HCT116 (cell line): ENCODE measurements around the gene PDCD5. TPM values are rescaled to one million over a fixed set of nuclear protein-coding genes. Genes with fewer than 3 reads are reported as not detected.

ENCODE experiments used
- ATAC-seq: fragments of 200-7000 bp; cut with Tn5 transposase; 2 replicates; pipeline ENCODE4 v1.9.1; 2020; ENCODE audit warnings: mild to moderate bottlenecking, moderate library complexity
- BruUV-seq: library from RNA; stranded (reverse); fragments of 400-500 nt; replicated peaks from 2 replicates; lab custom pipeline; 2021; lab: Mats Ljungman, UMichigan
- CTCF ChIA-PET: fragments of 300-600 bp; sonication (Branson Sonifier 250); formaldehyde crosslinking; loops from one replicate; lab custom pipeline; 2021; ENCODE audit warnings: antibody characterized with exemption; lab: Charles Lee
- POLR2A ChIA-PET: fragments of 300-600, 350-600 bp; sonication (Branson Sonifier 250); formaldehyde crosslinking; loops from one replicate; lab custom pipeline; 2021; ENCODE audit warnings: antibody characterized with exemption; lab: Charles Lee
- RAD21 ChIA-PET, 2 experiments: fragments of 300-600 bp; sonication (Branson Sonifier 250); formaldehyde crosslinking; loops; one replicate each; lab custom pipeline; 2023; ENCODE audit warnings: low total read pairs in 2 of 2; ENCODE audit not compliant: uncharacterized antibody in 2 of 2, unreplicated experiment in 2 of 2, low non-redundant PET in 1 of 2; lab: Charles Lee
- DNase-seq: peaks from one replicate; pipeline ENCODE4 v3.0.0-alpha.2; 2010; ENCODE audit warnings: low read depth, low spot score
- H2AFZ ChIP-seq: fragments of 200-600 bp; shearing (Covaris generic), sonication (generic); 2 replicates; pipeline ENCODE4 v1.6.1; 2017; ENCODE audit warnings: low read depth, mixed run types, mixed read lengths, antibody characterized with exemption, low read length; ENCODE audit not compliant: poor library complexity, severe bottlenecking
- H3K27ac ChIP-seq: 2 replicates; pipeline ENCODE4 v1.5.1; 2012; ENCODE audit warnings: low read depth, low read length
- H3K27me3 ChIP-seq: fragments of 200-600 bp; sonication (generic); 2 replicates; pipeline ENCODE4 v1.6.1; 2016; ENCODE audit warnings: mixed run types, low read length, mixed read lengths; ENCODE audit not compliant: insufficient read depth
- H3K36me3 ChIP-seq, 2 experiments: fragments of 200-500 bp in 1 of 2; fragments of 200-600 bp in 1 of 2; sonication (Bioruptor generic) in 1 of 2; sonication (generic) in 1 of 2; 2 replicates each; pipeline versions ENCODE4 v1.5.1 to v1.6.1; 2014 to 2016; ENCODE audit warnings: low read length in 2 of 2, inconsistent platforms in 1 of 2, mixed read lengths in 1 of 2, mixed run types in 1 of 2; ENCODE audit not compliant: insufficient read depth in 2 of 2, control insufficient read depth in 1 of 2
- H3K4me1 ChIP-seq, 2 experiments: fragments of 200-600 bp in 1 of 2; sonication (generic) in 1 of 2; 2 replicates each; pipeline versions ENCODE4 v1.5.1 to v1.6.1; 2012 to 2017; ENCODE audit warnings: low read length in 2 of 2, inconsistent platforms in 1 of 2, mild to moderate bottlenecking in 1 of 2, mixed read lengths in 1 of 2, mixed run types in 1 of 2, moderate library complexity in 1 of 2; ENCODE audit not compliant: insufficient read depth in 2 of 2, control insufficient read depth in 1 of 2
- H3K4me2 ChIP-seq: fragments of 200-600 bp; sonication (generic); 2 replicates; pipeline ENCODE4 v1.6.1; 2017; ENCODE audit warnings: mixed run types, low read length, mixed read lengths
- H3K4me3 ChIP-seq, 2 experiments: fragments of 200-600 bp in 1 of 2; sonication (generic) in 1 of 2; replicated peaks in 1 of 2; 2 replicates each; pipeline ENCODE4 v1.5.1; 2011 to 2016; ENCODE audit warnings: low read length in 2 of 2, control low read depth in 1 of 2, low read depth in 1 of 2, mild to moderate bottlenecking in 1 of 2, mixed read lengths in 1 of 2, mixed run types in 1 of 2
- H3K79me2 ChIP-seq: fragments of 200-600 bp; sonication (generic); 2 replicates; pipeline ENCODE4 v1.6.1; 2017; ENCODE audit warnings: mild to moderate bottlenecking, mixed run types, low read length, moderate library complexity, mixed read lengths; ENCODE audit not compliant: insufficient read depth
- H3K9ac ChIP-seq: fragments of 200-600 bp; sonication (generic); 2 replicates; pipeline ENCODE4 v1.6.1; 2016; ENCODE audit warnings: low read length, mixed read lengths
- H3K9me2 ChIP-seq: fragments of 200-600 bp; sonication (generic), shearing (Covaris generic); 2 replicates; pipeline ENCODE4 v1.6.1; 2017; ENCODE audit warnings: mixed run types, mild to moderate bottlenecking, moderate library complexity; ENCODE audit not compliant: insufficient read depth
- H3K9me3 ChIP-seq, 2 experiments: fragments of 200-500 bp in 1 of 2; fragments of 200-600 bp in 1 of 2; sonication (Bioruptor generic) in 1 of 2; sonication (generic) in 1 of 2; 2 replicates each; pipeline ENCODE4 v1.6.1; 2014 to 2017; ENCODE audit warnings: low read length in 2 of 2, mixed read lengths in 2 of 2, inconsistent platforms in 1 of 2, low read depth in 1 of 2, mild to moderate bottlenecking in 1 of 2, mixed run types in 1 of 2, moderate library complexity in 1 of 2; ENCODE audit not compliant: control insufficient read depth in 1 of 2, insufficient read depth in 1 of 2
- H4K20me1 ChIP-seq: fragments of 200-600 bp; sonication (generic), shearing (Covaris generic); 2 replicates; pipeline ENCODE4 v1.6.1; 2017; ENCODE audit warnings: mixed run types, mild to moderate bottlenecking, moderate library complexity; ENCODE audit not compliant: insufficient read depth
- CBX3 ChIP-seq: IDR thresholded peaks from 2 replicates; pipeline ENCODE4 v1.6.1; 2012; ENCODE audit warnings: low read depth
- CTCF ChIP-seq, 3 experiments: fragments of 200-600 bp in 1 of 3; sonication (generic) in 1 of 3; IDR thresholded peaks in 2 of 3; conservative IDR thresholded peaks in 1 of 3; 2 replicates each; pipeline ENCODE4 v1.5.1; 2012 to 2017; ENCODE audit warnings: low read depth in 2 of 3, low read length in 2 of 3, antibody characterized with exemption in 1 of 3, borderline replicate concordance in 1 of 3, control low read depth in 1 of 3, mild to moderate bottlenecking in 1 of 3, mixed read lengths in 1 of 3, mixed run types in 1 of 3, moderate library complexity in 1 of 3; ENCODE audit not compliant: insufficient read depth in 1 of 3
- ELF1 ChIP-seq: IDR thresholded peaks from 2 replicates; pipeline ENCODE4 v1.6.1; 2012; ENCODE audit warnings: low read depth, borderline replicate concordance
- EZH2 ChIP-seq: fragments of 200-600 bp; sonication (generic); IDR thresholded peaks from 2 replicates; pipeline ENCODE4 v1.6.1; 2017; ENCODE audit warnings: antibody characterized with exemption, mixed run types
- JUND ChIP-seq: IDR thresholded peaks from 2 replicates; pipeline ENCODE4 v1.6.1; 2012
- POLR2A ChIP-seq: IDR thresholded peaks from 2 replicates; pipeline ENCODE4 v1.7.0; 2011; ENCODE audit warnings: borderline replicate concordance; ENCODE audit not compliant: insufficient read depth, insufficient read length; ENCODE audit errors: extremely low read depth
- POLR2AphosphoS5 ChIP-seq: IDR thresholded peaks from 2 replicates; pipeline ENCODE4 v1.6.1; 2011; ENCODE audit warnings: mild to moderate bottlenecking, low read depth, low read length, moderate library complexity
- SIN3A ChIP-seq: IDR thresholded peaks from 2 replicates; pipeline ENCODE4 v1.6.1; 2012; ENCODE audit warnings: low read depth
- ZBTB33 ChIP-seq: IDR thresholded peaks from 2 replicates; pipeline ENCODE4 v1.6.1; 2011; ENCODE audit warnings: mild to moderate bottlenecking, low read length, moderate library complexity; ENCODE audit not compliant: insufficient replicate concordance; ENCODE audit errors: extremely low read depth
- ZFX ChIP-seq: fragments of 450-650 bp; IDR thresholded peaks from 2 replicates; pipeline ENCODE4 v1.6.1; 2017
- intact Hi-C: fragments of 100-400 bp; cut with micrococcal nuclease; formaldehyde crosslinking; loops from 2 replicates; pipeline ENCODE4 v1.10.0; 2022
- total RNA-seq: library from RNA; stranded (reverse); gene quantifications from one replicate; pipeline ENCODE4 v1.2.1, GENCODE V29; 2021; ENCODE audit not compliant: unreplicated experiment
- TF ChIP-seq, protein P1 (sequence below): IDR thresholded peaks from 2 replicates; pipeline ENCODE4 v1.6.1; 2012; ENCODE audit warnings: low read depth
- TF ChIP-seq, protein P2 (sequence below): IDR thresholded peaks from 2 replicates; pipeline ENCODE4 v1.6.1; 2012

Gene PDCD5
- total RNA-seq, 1 experiment from 2014 or later = 143 TPM

DNA sequence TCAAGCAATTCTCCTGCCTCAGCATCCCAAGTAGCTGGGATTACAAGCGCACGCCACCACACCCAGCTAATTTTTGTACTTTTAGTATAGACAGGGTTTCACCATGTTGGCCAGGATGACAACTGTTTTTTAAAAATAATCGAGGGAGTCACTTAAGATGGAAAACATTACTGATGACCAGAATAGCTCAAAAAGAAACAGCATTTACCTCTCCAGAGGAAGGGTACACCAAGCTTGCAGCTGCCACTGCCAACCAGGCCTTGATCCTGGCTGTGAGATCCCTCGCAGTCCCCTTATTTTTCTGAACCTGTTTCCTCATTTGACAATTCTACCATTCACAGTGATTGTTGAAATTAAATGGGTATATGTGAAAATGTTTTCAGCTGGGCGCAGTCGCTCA lies 14.5 kb downstream of the PDCD5 start:
- CTCF ChIA-PET = no interaction called here
- H4K20me1 ChIP-seq = no peaks in the 10 kb centered on the region
- no peaks in the 10 kb centered on the region for H3K4me1 ChIP-seq
- H3K27ac ChIP-seq = no peak overlapping the region
- intact Hi-C loops = no loop called here
- ATAC-seq = no peak
- no peak overlapping the region for H3K4me2 ChIP-seq
- peaks cover 37 to 41% of the 10 kb centered on the region in 2 experiments for H3K36me3 ChIP-seq
- POLR2A ChIA-PET = no interaction called here
- no peak overlapping the region for H2AFZ ChIP-seq
- H3K4me3 ChIP-seq = no peak overlapping the region
- H3K79me2 ChIP-seq = no peaks in the 10 kb centered on the region
- H3K9ac ChIP-seq = no peak overlapping the region
- no TSS peak for BruUV-seq
- H3K9me2 ChIP-seq = no peaks in the 10 kb centered on the region
- RAD21 ChIA-PET = no interaction called here
- no peaks in the 10 kb centered on the region for H3K27me3 ChIP-seq
- DNase-seq = no peak
- H3K9me3 ChIP-seq = no peaks in the 10 kb centered on the region
- no peak for TF ChIP-seq JUND
- TF ChIP-seq EZH2 = no peak
- no peak for TF ChIP-seq ELF1
- no peak for TF ChIP-seq ZBTB33
- TF ChIP-seq ZFX = no peak
- no peak for TF ChIP-seq CTCF (IDR thresholded peaks at IDR 0.05 in 2 of 3, conservative IDR thresholded peaks at IDR 0.05 in 1 of 3; ENCODE audit: borderline replicate concordance in 1 of 3, insufficient read depth in 1 of 3, low read depth in 2 of 3, low read length in 2 of 3)
- TF ChIP-seq, protein P1, sequence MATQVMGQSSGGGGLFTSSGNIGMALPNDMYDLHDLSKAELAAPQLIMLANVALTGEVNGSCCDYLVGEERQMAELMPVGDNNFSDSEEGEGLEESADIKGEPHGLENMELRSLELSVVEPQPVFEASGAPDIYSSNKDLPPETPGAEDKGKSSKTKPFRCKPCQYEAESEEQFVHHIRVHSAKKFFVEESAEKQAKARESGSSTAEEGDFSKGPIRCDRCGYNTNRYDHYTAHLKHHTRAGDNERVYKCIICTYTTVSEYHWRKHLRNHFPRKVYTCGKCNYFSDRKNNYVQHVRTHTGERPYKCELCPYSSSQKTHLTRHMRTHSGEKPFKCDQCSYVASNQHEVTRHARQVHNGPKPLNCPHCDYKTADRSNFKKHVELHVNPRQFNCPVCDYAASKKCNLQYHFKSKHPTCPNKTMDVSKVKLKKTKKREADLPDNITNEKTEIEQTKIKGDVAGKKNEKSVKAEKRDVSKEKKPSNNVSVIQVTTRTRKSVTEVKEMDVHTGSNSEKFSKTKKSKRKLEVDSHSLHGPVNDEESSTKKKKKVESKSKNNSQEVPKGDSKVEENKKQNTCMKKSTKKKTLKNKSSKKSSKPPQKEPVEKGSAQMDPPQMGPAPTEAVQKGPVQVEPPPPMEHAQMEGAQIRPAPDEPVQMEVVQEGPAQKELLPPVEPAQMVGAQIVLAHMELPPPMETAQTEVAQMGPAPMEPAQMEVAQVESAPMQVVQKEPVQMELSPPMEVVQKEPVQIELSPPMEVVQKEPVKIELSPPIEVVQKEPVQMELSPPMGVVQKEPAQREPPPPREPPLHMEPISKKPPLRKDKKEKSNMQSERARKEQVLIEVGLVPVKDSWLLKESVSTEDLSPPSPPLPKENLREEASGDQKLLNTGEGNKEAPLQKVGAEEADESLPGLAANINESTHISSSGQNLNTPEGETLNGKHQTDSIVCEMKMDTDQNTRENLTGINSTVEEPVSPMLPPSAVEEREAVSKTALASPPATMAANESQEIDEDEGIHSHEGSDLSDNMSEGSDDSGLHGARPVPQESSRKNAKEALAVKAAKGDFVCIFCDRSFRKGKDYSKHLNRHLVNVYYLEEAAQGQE = no peak
- TF ChIP-seq SIN3A = no peak
- no peak for TF ChIP-seq POLR2AphosphoS5
- TF ChIP-seq, protein P2, sequence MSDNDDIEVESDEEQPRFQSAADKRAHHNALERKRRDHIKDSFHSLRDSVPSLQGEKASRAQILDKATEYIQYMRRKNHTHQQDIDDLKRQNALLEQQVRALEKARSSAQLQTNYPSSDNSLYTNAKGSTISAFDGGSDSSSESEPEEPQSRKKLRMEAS = no peak
- TF ChIP-seq POLR2A = no peak
- TF ChIP-seq CBX3 = no peak
